ENCODE measurements around the gene KAZN.

Gene KAZN

GRCh38 chr1:14572861-14573260 is 25.6 kb upstream of the KAZN start:
- no peaks in the 10 kb centered on the region for H3K9me2 ChIP-seq (replicated peaks; ENCODE audit: insufficient read depth, low read length)
- H3K4me1 ChIP-seq (ENCODE audit: low read length): no peaks in the 10 kb centered on the region
- TF ChIP-seq EZH2 (optimal IDR thresholded peaks at IDR 0.05; ENCODE audit: low read depth, low read length): no peak
- TF ChIP-seq EZH2phosphoT487 (IDR thresholded peaks at IDR 0.05; ENCODE audit: low read length): no peak
- no peak for TF ChIP-seq CTCF (IDR thresholded peaks at IDR 0.05; ENCODE audit: low read length)
- no peaks in the 10 kb centered on the region for H3K27me3 ChIP-seq (replicated peaks; ENCODE audit: insufficient read depth, low read length)
- H3K27ac ChIP-seq (ENCODE audit: low read length): no peak overlapping the region
- no peaks in the 10 kb centered on the region for H3F3A ChIP-seq (ENCODE audit: insufficient read depth, low read length)
- H2AFZ ChIP-seq (ENCODE audit: low read length): no peak overlapping the region
- H3K4me3 ChIP-seq (ENCODE audit: low read length): no peak overlapping the region
- H3K9me3 ChIP-seq (replicated peaks; ENCODE audit: insufficient read depth, low read length): no peaks in the 10 kb centered on the region
- no peak for DNase-seq
- no peaks in the 10 kb centered on the region for H3K79me2 ChIP-seq (ENCODE audit: low read length)
- no peak overlapping the region for H3K4me2 ChIP-seq (ENCODE audit: low read depth, low read length)
- H3K9ac ChIP-seq (ENCODE audit: low read length): no peak overlapping the region
- no peaks in the 10 kb centered on the region for H4K20me1 ChIP-seq (ENCODE audit: insufficient read depth, low read length)
- H3K36me3 ChIP-seq (replicated peaks; ENCODE audit: insufficient read depth, low read length): no peaks in the 10 kb centered on the region

DNA sequence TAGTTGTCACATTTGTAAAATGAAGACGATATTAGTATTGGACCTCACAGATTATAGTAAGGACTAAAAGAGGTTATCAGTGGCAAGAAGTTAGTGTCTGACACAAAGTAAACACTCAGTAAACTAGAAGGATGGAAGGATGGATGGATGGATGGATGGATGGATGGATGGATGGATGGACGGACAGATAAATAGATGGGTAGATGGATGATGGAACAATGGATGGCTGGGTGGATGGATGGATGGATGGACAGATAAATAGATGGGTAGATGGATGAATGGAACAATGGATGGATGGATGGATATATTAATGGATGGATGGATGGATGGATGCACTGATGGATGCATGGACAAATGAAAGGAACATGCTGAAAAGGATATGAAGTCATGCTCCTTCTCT is 22.3 kb upstream of the KAZN start:
- H3K36me3 ChIP-seq (replicated peaks; ENCODE audit: insufficient read depth, low read length): no peaks in the 10 kb centered on the region
- H3K4me3 ChIP-seq (ENCODE audit: low read length): no peak overlapping the region
- H3K9me3 ChIP-seq (replicated peaks; ENCODE audit: insufficient read depth, low read length): no peaks in the 10 kb centered on the region
- no peak for DNase-seq
- H3K27ac ChIP-seq (ENCODE audit: low read length): no peak overlapping the region
- TF ChIP-seq EZH2phosphoT487 (IDR thresholded peaks at IDR 0.05; ENCODE audit: low read length) (no peak), EZH2 (optimal IDR thresholded peaks at IDR 0.05; ENCODE audit: low read depth, low read length) (no peak), CTCF (IDR thresholded peaks at IDR 0.05; ENCODE audit: low read length) (no peak)
- H3K27me3 ChIP-seq (replicated peaks; ENCODE audit: insufficient read depth, low read length): no peaks in the 10 kb centered on the region
- H3K9ac ChIP-seq (ENCODE audit: low read length): no peak overlapping the region
- H2AFZ ChIP-seq (ENCODE audit: low read length): no peak overlapping the region
- no peak overlapping the region for H3K4me2 ChIP-seq (ENCODE audit: low read depth, low read length)
- H3K79me2 ChIP-seq (ENCODE audit: low read length): no peaks in the 10 kb centered on the region
- no peaks in the 10 kb centered on the region for H4K20me1 ChIP-seq (ENCODE audit: insufficient read depth, low read length)
- no peaks in the 10 kb centered on the region for H3K9me2 ChIP-seq (replicated peaks; ENCODE audit: insufficient read depth, low read length)
- no peaks in the 10 kb centered on the region for H3F3A ChIP-seq (ENCODE audit: insufficient read depth, low read length)
- no peaks in the 10 kb centered on the region for H3K4me1 ChIP-seq (ENCODE audit: low read length)

- Histone ChIP-seq H3F3A (ENCODE audit: insufficient read depth, low read length) (no peaks in the 10 kb centered on the region), H3K9me3 (replicated peaks; ENCODE audit: insufficient read depth, low read length) (no peaks in the 10 kb centered on the region), H3K9ac (ENCODE audit: low read length) (no peak overlapping the region), H3K36me3 (replicated peaks; ENCODE audit: insufficient read depth, low read length) (no peaks in the 10 kb centered on the region), H3K4me3 (ENCODE audit: low read length) (no peak overlapping the region), H3K4me2 (ENCODE audit: low read depth, low read length) (no peak overlapping the region), H3K9me2 (replicated peaks; ENCODE audit: insufficient read depth, low read length) (no peaks in the 10 kb centered on the region), H2AFZ (ENCODE audit: low read length) (no peak overlapping the region), H3K27me3 (replicated peaks; ENCODE audit: insufficient read depth, low read length) (no peaks in the 10 kb centered on the region), H3K27ac (ENCODE audit: low read length) (no peak overlapping the region), H3K4me1 (ENCODE audit: low read length) (no peaks in the 10 kb centered on the region), H3K79me2 (ENCODE audit: low read length) (no peaks in the 10 kb centered on the region), H4K20me1 (ENCODE audit: insufficient read depth, low read length) (no peaks in the 10 kb centered on the region)
- TF ChIP-seq CTCF (IDR thresholded peaks at IDR 0.05; ENCODE audit: low read length): no peak
- TF ChIP-seq EZH2phosphoT487 (IDR thresholded peaks at IDR 0.05; ENCODE audit: low read length): no peak
- TF ChIP-seq EZH2 (optimal IDR thresholded peaks at IDR 0.05; ENCODE audit: low read depth, low read length): no peak
- DNase-seq: no peak
Observed at GRCh38 chr1:14577261-14577660, 21.2 kb upstream of the KAZN start.

Measured in MM.1S (cell line).